Natural killer cell (primary cell): ENCODE measurements around the gene AHSP. TPM values are rescaled to one million over a fixed set of nuclear protein-coding genes. Genes with fewer than 3 reads are reported as not detected.

Experiments
- ATAC-seq, 3 donors: fragments of 150-1000 bp in 2 of 3; fragments of 200-7000 bp in 1 of 3; cut with Tn5 transposase; 1 replicate in 1 of 3; 2 replicates in 2 of 3; pipeline ENCODE4 v1.10.0; 2021; ENCODE audit warnings: mild to moderate bottlenecking in 2 of 3, moderate library complexity in 2 of 3
- DNase-seq, 2 donors: peaks; one replicate each; pipeline versions ENCODE4 v3.0.0 to v3.0.0-alpha.2; 2013 to 2021; ENCODE audit warnings: mixed read lengths in 1 of 2
- H3K27ac ChIP-seq: one replicate; pipeline ENCODE4 v1.5.1; 2013; ENCODE audit warnings: mild to moderate bottlenecking, low read length
- H3K27me3 ChIP-seq: one replicate; pipeline ENCODE4 v1.6.1; 2013; ENCODE audit warnings: low read length; ENCODE audit not compliant: control insufficient read depth, insufficient read depth
- H3K36me3 ChIP-seq: one replicate; pipeline ENCODE4 v1.6.1; 2013; ENCODE audit warnings: low read length; ENCODE audit not compliant: control insufficient read depth, insufficient read depth
- H3K4me1 ChIP-seq: one replicate; pipeline ENCODE4 v1.6.1; 2013; ENCODE audit warnings: low read length; ENCODE audit not compliant: control insufficient read depth, insufficient read depth
- H3K4me3 ChIP-seq: one replicate; pipeline ENCODE4 v1.5.1; 2013; ENCODE audit warnings: low read length
- H3K9me3 ChIP-seq: one replicate; pipeline ENCODE4 v1.6.1; 2013; ENCODE audit warnings: low read length; ENCODE audit not compliant: control insufficient read depth, insufficient read depth
- H3K27ac Mint-ChIP-seq, 2 donors: one replicate each; pipeline ENCODE4 v1.8.0; 2022; ENCODE audit warnings: mild to moderate bottlenecking in 2 of 2, mixed read lengths in 2 of 2, moderate library complexity in 1 of 2
- H3K27me3 Mint-ChIP-seq, 2 donors: one replicate each; pipeline ENCODE4 v1.8.0; 2022; ENCODE audit warnings: low read depth in 2 of 2, mixed read lengths in 2 of 2
- H3K36me3 Mint-ChIP-seq: one replicate; pipeline ENCODE4 v1.8.0; 2022; ENCODE audit warnings: mixed read lengths
- H3K4me1 Mint-ChIP-seq, 2 donors: one replicate each; pipeline ENCODE4 v1.8.0; 2022; ENCODE audit warnings: mixed read lengths in 2 of 2
- H3K4me3 Mint-ChIP-seq: one replicate; pipeline ENCODE4 v1.8.0; 2022; ENCODE audit warnings: mild to moderate bottlenecking, moderate library complexity, mixed read lengths
- H3K9me3 Mint-ChIP-seq, 2 donors: one replicate each; pipeline ENCODE4 v1.8.0; 2022; ENCODE audit warnings: mixed read lengths in 2 of 2
- WGBS: methylation state at CpG from one replicate; pipeline ENCODE4 v1.1.7; 2013; ENCODE audit warnings: missing lambda C conversion rate; ENCODE audit not compliant: insufficient coverage; 5-methylcytosine and 5-hydroxymethylcytosine counted together
- intact Hi-C: fragments of 100-400 bp; cut with micrococcal nuclease; formaldehyde crosslinking; loops from one replicate; pipeline ENCODE4 v1.14.2; 2022
- total RNA-seq, 4 donors: library from RNA; stranded (reverse); fragments of 120-200 nt in 1 of 4; gene quantifications; one replicate each; pipeline versions ENCODE4 v1.2.3 to v1.2.4, GENCODE V29; 2013 to 2022
- TF ChIP-seq, protein P1 (sequence below): fragments of 200-600 bp; IDR thresholded peaks from one replicate; pipeline ENCODE4 v1.8.0; 2022; ENCODE audit warnings: antibody characterized with exemption

The AHSP gene
- total RNA-seq, 3 donors from 2014 or later (not counting 1 experiment from before 2014, with no cell fraction given) = not detected

GRCh38 chr16:31531096-31531495 lies 3.4 kb downstream of the AHSP start:
- DNase-seq (no peak), ATAC-seq (no peak)
- Histone ChIP-seq H3K27ac (no peak overlapping the region), H3K27me3 (peaks cover 11% of the 10 kb centered on the region), H3K4me1 (peaks cover 2% of the 10 kb centered on the region), H3K4me3 (no peak overlapping the region), H3K9me3 (no peaks in the 10 kb centered on the region), H3K36me3 (no peaks in the 10 kb centered on the region)
- peaks cover 25 to 26% of the 10 kb centered on the region in 2 donors for H3K27me3 Mint-ChIP-seq
- H3K36me3 Mint-ChIP-seq = no peaks in the 10 kb centered on the region
- H3K4me1 Mint-ChIP-seq = no peaks in the 10 kb centered on the region
- TF ChIP-seq, protein P1, sequence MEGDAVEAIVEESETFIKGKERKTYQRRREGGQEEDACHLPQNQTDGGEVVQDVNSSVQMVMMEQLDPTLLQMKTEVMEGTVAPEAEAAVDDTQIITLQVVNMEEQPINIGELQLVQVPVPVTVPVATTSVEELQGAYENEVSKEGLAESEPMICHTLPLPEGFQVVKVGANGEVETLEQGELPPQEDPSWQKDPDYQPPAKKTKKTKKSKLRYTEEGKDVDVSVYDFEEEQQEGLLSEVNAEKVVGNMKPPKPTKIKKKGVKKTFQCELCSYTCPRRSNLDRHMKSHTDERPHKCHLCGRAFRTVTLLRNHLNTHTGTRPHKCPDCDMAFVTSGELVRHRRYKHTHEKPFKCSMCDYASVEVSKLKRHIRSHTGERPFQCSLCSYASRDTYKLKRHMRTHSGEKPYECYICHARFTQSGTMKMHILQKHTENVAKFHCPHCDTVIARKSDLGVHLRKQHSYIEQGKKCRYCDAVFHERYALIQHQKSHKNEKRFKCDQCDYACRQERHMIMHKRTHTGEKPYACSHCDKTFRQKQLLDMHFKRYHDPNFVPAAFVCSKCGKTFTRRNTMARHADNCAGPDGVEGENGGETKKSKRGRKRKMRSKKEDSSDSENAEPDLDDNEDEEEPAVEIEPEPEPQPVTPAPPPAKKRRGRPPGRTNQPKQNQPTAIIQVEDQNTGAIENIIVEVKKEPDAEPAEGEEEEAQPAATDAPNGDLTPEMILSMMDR = no peak
- no peak overlapping the region for H3K4me3 Mint-ChIP-seq
- 71% methylated on average over 1 of the region's 1 CpG for WGBS
- intact Hi-C loops = no loop called here
- no peak overlapping the region for H3K27ac Mint-ChIP-seq
- H3K9me3 Mint-ChIP-seq = no peaks in the 10 kb centered on the region

DNA sequence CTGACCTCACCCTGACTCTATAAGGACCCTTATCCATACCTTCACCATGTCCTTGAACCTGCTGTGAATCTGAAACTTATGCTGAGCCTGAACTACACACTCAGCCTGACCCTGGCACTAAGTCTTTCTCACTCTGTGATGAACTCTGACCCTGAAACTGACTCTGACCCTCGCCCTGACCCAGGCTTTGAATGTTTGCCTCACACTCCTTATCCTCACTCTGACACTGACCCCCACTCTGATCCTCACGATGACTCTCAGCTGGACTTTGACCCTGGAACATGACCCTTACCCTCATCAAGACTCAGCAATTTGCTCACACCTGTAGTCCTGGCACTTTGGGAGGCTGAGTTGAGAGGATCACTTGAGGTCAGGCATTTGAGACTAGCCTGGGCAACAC lies 4.4 kb downstream of the AHSP start:
- DNase-seq = no peak
- Mint-ChIP-seq H3K4me1 (no peaks in the 10 kb centered on the region), H3K27ac (no peak overlapping the region), H3K4me3 (no peak overlapping the region), H3K27me3 (peaks cover 25 to 28% of the 10 kb centered on the region in 2 donors), H3K36me3 (no peaks in the 10 kb centered on the region), H3K9me3 (no peaks in the 10 kb centered on the region)
- no peak for ATAC-seq
- Histone ChIP-seq H3K36me3 (no peaks in the 10 kb centered on the region), H3K4me1 (peaks cover 2% of the 10 kb centered on the region), H3K27ac (no peak overlapping the region), H3K9me3 (no peaks in the 10 kb centered on the region), H3K4me3 (no peak overlapping the region), H3K27me3 (peaks cover 20% of the 10 kb centered on the region)
- TF ChIP-seq, protein P1 = no peak
- 77% methylated on average over 2 of the region's 2 CpGs for WGBS
- intact Hi-C loops = no loop called here

GRCh38 chr16:31532896-31533295 lies 5.2 kb downstream of the AHSP start:
- H3K27me3 ChIP-seq = peaks cover 23% of the 10 kb centered on the region
- ATAC-seq (no peak), DNase-seq (no peak)
- intact Hi-C loops = no loop called here
- Mint-ChIP-seq H3K4me1 (peaks cover 0 to 5% of the 10 kb centered on the region in 2 donors), H3K27ac (no peak overlapping the region), H3K27me3 (peaks cover 24 to 27% of the 10 kb centered on the region in 2 donors), H3K9me3 (no peaks in the 10 kb centered on the region), H3K4me3 (no peak overlapping the region), H3K36me3 (no peaks in the 10 kb centered on the region)
- H3K36me3 ChIP-seq = no peaks in the 10 kb centered on the region
- no peak overlapping the region for H3K4me3 ChIP-seq
- peaks cover 5% of the 10 kb centered on the region for H3K4me1 ChIP-seq
- no peaks in the 10 kb centered on the region for H3K9me3 ChIP-seq
- TF ChIP-seq, protein P1 = no peak
- no peak overlapping the region for H3K27ac ChIP-seq
- 90% methylated on average over 4 of the region's 4 CpGs for WGBS

DNA sequence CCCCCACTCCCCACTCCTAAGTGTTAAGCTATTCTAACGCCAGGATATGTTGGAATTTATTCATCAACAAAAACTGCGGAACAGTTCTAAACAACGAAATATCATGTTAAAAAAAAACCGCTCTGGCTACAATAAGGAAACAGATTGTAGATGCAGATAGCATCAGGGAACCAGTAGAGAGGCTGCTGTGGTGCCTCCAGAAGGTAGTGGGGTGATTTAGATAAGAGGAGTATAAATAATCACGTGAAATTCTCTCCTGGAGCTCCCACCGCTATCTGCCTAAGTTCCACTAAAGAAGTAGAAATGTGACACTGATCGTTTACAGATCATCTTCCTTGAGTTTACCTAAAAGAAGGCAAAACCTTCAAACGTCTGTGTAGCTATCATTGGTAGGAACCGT lies 8.0 kb downstream of the AHSP start:
- no peak overlapping the region for H3K4me3 Mint-ChIP-seq
- Histone ChIP-seq H3K4me3 (no peak overlapping the region), H3K27ac (no peak overlapping the region), H3K4me1 (peaks cover 2% of the 10 kb centered on the region), H3K9me3 (no peaks in the 10 kb centered on the region), H3K36me3 (no peaks in the 10 kb centered on the region), H3K27me3 (peaks cover 20% of the 10 kb centered on the region)
- intact Hi-C loops = no loop called here
- H3K36me3 Mint-ChIP-seq = no peaks in the 10 kb centered on the region
- WGBS = 8% methylated on average over 8 of the region's 9 CpGs
- TF ChIP-seq, protein P1 = no peak
- peaks cover 32 to 37% of the 10 kb centered on the region in 2 donors for H3K27me3 Mint-ChIP-seq
- ATAC-seq (no peak), DNase-seq (no peak)
- H3K4me1 Mint-ChIP-seq = peaks cover 0 to 5% of the 10 kb centered on the region in 2 donors
- H3K27ac Mint-ChIP-seq = no peak overlapping the region
- H3K9me3 Mint-ChIP-seq = no peaks in the 10 kb centered on the region
